Activated CD4-positive, alpha-beta T cell treated with anti-CD3 and anti-CD28 coated beads for 48 hours (primary cell): ENCODE results near the gene CAPN12.

Experiments used
- DNase-seq: peaks from one replicate; pipeline ENCODE4 v3.0.0-alpha.2; 2020

CAPN12 gene

DNA sequence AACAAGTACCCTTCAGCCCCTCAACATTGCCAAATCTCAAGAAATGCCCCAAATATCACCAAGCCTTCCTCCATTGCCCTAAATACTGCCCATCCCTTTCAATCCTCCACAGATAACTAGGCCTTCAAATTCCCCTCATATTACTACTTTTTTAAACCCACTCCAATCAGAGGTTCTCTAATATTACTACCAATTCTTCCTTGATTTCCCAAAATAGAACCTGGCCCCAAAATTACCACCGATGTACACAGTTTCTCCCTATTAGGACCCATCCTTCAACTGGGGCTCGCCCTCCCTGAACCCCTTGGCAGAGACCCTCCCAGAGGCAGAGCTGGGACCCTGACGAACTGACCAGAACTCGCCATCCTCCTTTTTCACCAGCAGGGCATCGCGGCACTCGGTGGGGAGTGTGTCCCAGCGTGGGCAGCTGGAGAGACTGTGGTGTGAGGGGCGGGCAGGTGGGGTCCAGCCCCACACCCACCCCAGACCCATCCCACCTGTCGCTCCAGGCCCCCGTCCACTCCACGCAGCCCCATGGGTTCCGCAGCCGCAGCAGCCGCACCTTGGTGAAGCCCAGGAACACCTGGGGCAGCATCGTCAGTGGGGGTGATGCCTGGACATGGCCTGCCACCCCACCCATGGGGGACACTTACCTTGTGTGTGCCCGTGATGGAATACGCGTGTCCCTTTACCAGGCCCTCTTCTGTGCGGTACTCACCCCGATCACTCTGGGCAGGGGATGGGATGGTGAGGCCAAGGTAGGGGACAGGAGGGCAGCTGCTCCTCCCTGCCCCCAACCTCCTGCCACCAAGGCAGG, 6.1 kb downstream of the CAPN12 start:
- DNase-seq: no peak

GRCh38 chr19:38737281-38737865, 6.9 kb downstream of the CAPN12 start:
- no peak for DNase-seq

- peak; percentile 83 for DNase-seq
Observed at GRCh38 chr19:38736413-38737280, 7.6 kb downstream of the CAPN12 start.

GRCh38 chr19:38736036-38736412, 8.2 kb downstream of the CAPN12 start:
- peak; percentile 73 for DNase-seq

DNA sequence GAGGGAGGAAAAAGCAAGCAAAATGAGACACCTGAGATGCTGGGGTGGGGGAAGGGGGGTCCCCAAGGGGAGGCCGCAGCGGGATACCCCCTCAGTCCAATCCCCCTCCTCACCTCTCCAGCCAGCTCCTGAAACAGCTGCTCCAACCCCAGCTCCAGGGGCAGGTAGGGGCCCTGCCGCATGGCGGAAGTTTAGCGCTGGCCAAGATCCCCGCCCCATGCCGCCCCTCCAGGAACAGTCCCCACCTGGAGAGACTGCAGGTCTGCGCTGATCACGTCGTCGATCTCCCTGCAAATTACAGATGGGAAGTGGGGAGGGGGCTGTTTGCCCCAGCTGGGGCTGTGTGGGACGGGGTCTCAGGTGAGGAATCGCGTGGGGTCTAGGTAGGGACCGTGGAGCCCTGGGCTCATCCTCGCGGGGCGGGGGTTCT, 9.0 kb downstream of the CAPN12 start:
- DNase-seq: peak; percentile 28

DNA sequence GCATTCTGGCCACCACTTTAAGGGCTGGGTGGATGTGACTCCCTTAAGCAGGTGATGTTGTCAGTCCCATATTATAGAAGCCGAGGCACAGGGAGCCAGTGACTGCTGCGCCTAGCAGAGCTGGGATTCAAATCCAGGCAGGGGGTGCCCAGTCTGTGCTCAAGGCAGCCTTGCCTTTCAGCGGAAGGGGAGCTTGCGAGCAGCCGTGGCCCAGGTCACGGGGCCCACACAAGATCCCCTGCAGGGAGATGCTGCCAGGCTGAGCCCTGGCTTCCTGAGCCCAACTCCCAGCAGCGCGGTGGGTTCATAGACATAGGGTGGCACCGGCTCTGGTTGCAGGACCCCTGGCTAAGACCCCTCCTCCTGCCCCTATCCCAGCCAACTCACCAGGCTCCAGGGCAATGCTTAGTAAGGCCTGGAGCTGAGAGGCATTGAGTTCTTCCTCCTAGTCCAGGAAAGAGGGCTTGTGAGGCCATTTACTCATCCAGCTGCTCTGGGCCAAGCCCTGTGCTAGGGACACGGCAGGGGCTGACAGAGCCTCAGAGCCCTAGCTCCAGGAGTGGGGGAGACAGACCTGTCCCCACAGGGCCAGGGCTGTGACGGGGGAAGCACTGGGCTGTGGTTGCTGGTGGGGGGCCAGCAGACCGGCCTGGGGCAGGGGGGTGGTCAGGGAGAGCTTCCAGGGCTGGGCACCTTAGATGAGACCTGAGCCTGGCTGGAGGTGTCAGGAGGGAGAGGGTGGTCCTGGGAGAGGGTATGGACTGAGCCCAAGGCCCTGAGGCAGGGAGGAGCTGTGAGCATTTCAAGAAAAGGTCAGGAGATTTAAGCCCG, 9.6 kb downstream of the CAPN12 start:
- peak; percentile 36 for DNase-seq

DNA sequence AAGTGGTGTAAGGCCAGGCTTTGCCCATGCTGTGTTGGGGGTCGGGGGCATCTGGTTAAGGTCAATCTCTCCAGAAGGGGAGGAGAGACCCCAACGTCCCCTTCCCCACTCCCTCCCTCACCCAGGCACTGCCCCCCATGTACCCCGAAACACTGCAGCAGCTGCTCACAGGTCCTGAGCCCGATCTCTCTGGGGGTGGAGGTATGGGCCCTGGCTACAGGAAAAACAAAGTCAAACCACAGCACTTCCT, 10.2 kb downstream of the CAPN12 start:
- no peak for DNase-seq

GRCh38 chr19:38733493-38734175, 10.6 kb downstream of the CAPN12 start:
- DNase-seq: no peak

DNA sequence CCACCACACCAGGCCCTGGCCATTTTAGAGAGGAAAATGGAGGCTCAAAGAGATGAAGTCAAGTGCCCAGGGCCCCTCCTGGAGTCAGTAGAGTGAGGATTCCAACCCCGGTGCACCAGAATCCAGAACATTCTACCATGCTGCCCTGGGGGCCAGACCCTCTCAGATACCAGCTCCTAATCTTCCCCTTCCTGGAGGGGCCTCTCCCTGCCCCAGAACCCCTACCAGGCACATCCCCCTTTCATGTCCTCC, 11.1 kb downstream of the CAPN12 start:
- DNase-seq: no peak

DNA sequence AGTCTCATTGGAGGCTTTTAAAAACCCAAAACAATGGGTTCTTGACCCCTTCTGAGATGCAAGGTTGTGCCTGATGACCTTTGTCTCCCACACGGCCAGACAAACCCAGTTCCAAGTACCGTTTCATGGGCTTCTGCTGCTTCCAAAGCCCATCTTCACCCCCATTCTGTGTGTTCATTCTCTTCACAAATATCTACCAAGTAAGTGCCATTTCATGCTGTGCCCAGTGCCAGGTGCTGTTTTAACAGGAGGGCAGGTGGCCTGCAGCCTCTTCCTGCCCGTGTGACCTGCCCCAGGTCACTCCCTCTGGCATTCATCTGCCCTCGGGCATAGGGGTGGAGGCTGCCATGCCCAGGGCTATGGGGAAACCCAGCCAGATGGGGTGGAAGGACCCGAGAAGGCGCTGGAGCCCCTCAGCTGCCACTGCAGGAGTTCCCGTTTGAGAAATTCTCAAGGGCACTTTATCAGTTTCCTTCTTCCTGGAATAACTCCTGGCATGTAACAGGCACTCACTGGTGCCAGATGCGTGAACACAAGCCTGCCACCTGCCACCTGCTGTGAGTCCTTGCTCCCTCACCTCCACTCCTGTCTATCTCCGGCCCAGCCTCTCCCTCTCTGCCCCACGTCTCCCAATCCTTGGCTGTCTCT, 12.5 kb downstream of the CAPN12 start:
- DNase-seq: no peak

DNA sequence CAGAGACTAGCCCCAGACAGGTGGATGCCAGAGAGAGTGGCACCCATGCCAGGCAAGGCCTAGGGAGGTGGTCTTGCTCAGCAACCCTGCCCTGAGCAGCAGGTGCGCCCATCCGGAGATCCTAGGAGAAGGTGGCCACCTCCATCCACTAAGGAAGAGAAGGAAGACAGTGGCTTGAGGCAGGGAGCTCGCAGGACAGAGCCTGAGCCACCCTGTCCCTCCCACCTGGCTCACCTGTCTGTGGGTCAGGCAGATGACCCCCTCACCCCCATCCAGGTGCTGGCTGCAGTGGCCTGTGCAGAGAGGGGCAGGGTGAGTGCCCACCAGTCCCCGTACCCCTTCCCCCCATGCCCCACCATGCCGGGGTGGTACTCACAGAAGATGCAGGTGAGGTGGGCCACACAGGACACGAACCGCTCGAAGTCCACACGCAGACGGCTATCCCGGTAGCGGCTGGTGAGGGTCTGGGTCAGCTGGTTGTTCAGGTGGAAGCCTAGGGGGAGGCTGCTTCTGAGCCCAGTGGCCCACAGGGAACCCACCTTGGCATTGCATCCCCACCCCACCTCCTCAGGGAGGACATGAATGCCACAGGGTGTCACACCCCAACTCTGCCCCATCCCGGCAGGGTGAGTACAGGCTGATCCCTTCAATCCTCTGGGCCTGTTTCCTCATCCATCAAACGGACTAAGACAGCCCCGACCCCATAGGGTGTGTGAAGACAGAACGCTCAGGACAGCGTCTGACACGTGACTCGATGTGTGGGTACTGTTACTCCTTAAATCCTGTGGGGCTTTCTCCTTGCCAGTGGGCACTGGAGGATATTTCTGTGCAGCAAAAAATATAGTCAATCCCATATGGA, 13.3 kb downstream of the CAPN12 start:
- no peak for DNase-seq

GRCh38 chr19:38730470-38730730, 13.9 kb downstream of the CAPN12 start:
- no peak for DNase-seq

GRCh38 chr19:38729653-38730469, 14.4 kb downstream of the CAPN12 start:
- DNase-seq: peak; percentile 89

- DNase-seq: no peak
Observed at GRCh38 chr19:38728752-38729541, 15.3 kb downstream of the CAPN12 start.

GRCh38 chr19:38727868-38728660, 16.2 kb downstream of the CAPN12 start:
- DNase-seq: no peak

DNA sequence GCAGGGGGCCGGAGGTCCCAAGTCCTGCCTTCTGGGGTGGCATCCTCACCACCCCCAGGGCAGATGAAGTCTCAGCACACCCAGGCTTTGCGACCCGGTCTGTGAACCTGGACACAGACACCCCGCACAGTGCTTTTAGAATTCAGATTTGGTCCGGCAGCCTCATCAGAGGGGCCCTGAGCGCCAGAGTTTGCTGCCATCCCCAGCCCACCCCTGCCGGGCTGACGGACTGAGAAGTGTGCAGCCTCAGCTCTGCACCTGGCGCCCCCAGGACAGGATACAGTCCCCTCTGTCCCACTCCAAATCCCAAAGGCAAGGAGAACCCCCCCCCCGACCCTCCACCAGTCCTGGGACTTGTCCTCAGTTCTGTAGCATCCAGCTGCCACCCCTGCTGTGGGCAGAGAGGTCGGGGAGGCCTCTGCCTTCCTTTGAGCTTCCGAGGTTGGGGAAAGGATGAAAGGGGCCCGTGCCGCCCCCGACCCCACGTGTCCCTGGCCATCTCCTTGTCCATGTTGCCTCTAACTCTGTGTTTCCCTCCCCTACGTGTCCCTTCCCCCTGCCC, 16.9 kb downstream of the CAPN12 start:
- DNase-seq: no peak

- peak; percentile 11 for DNase-seq
Observed at GRCh38 chr19:38726761-38727301, 17.4 kb downstream of the CAPN12 start.

DNA sequence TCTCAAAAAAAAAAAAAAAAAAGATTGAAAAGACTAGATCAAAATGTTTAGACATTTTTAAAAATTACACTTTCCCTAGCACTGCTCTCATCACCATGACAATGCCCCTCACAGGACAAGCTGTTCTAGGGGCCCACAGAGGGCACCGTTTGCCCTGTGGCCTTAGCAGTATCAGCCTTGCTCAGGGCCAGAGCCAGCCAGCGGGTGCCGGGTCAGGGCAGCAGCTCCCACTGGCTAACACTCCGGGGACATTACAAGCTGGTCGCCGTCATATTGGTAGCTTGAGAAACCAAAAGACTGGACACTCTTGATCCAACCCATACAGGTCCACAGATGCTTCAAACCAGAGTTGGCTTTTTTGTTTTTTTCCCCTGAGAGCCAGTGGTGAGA, 18.0 kb downstream of the CAPN12 start:
- no peak for DNase-seq
